HepG2 (cell line): Measurements from ENCODE around the gene ALG14. TPM values are rescaled to one million over a fixed set of nuclear protein-coding genes. Genes with fewer than 3 reads are reported as not detected.

ENCODE experiments used
- ATF1 ChIP-seq: IDR thresholded peaks from 2 replicates; pipeline ENCODE4 v1.6.1; 2016; ENCODE audit warnings: mild to moderate bottlenecking, control low read depth
- CSRNP1 ChIP-seq: sonication (generic); formaldehyde crosslinking; IDR thresholded peaks from 2 replicates; pipeline ENCODE4 v1.8.1; 2023; ENCODE audit warnings: mild to moderate bottlenecking, missing genetic modification reagents
- EP300 ChIP-seq, 3 experiments: sonication (generic) in 1 of 3; formaldehyde crosslinking in 1 of 3; IDR thresholded peaks; 2 replicates each; pipeline versions ENCODE4 v1.5.1 to v1.6.1; 2011 to 2020; ENCODE audit warnings: low read depth in 2 of 3, low read length in 2 of 3, borderline replicate concordance in 1 of 3, improper control_type of control experiment in 1 of 3, mild to moderate bottlenecking in 1 of 3, missing genetic modification reagents in 1 of 3, moderate library complexity in 1 of 3
- HBP1 ChIP-seq: IDR thresholded peaks from 2 replicates; pipeline ENCODE4 v1.6.1; 2016; ENCODE audit warnings: low read depth, control low read depth
- HHEX ChIP-seq: IDR thresholded peaks from 2 replicates; pipeline ENCODE4 v1.6.1; 2016; ENCODE audit warnings: control low read depth
- IRX3 ChIP-seq: sonication (generic); formaldehyde crosslinking; IDR thresholded peaks from 2 replicates; pipeline ENCODE4 v1.8.1; 2023; ENCODE audit warnings: mild to moderate bottlenecking, low read depth, missing genetic modification reagents, borderline replicate concordance
- MXI1 ChIP-seq: IDR thresholded peaks from 3 replicates; pipeline ENCODE4 v1.6.1; 2012; ENCODE audit warnings: low read depth, low read length, inconsistent platforms, borderline replicate concordance
- PAF1 ChIP-seq: IDR thresholded peaks from 2 replicates; pipeline ENCODE4 v1.6.1; 2016; ENCODE audit warnings: missing genetic modification reagents, missing compliant biosample characterization
- PRMT3 ChIP-seq: sonication (generic); formaldehyde crosslinking; IDR thresholded peaks from 2 replicates; pipeline ENCODE4 v1.8.1; 2022; ENCODE audit warnings: low read depth, mild to moderate bottlenecking, moderate library complexity, missing genetic modification reagents, borderline replicate concordance
- SP5 ChIP-seq: IDR thresholded peaks from 2 replicates; pipeline ENCODE4 v1.6.1; 2016; ENCODE audit warnings: low read depth, borderline replicate concordance
- TSC22D2 ChIP-seq: sonication (generic); formaldehyde crosslinking; IDR thresholded peaks from 2 replicates; pipeline ENCODE4 v1.5.1; 2020; ENCODE audit warnings: missing genetic modification reagents, mild to moderate bottlenecking, borderline replicate concordance
- ZMYM3 ChIP-seq: sonication (generic); formaldehyde crosslinking; IDR thresholded peaks from 2 replicates; pipeline ENCODE4 v1.5.1; 2020; ENCODE audit warnings: mild to moderate bottlenecking, missing genetic modification reagents
- ZNF232 ChIP-seq: sonication (generic); formaldehyde crosslinking; IDR thresholded peaks from 2 replicates; pipeline ENCODE4 v1.4.0; 2020; ENCODE audit warnings: missing genetic modification reagents, borderline replicate concordance
- ZNF547 ChIP-seq: sonication (generic); formaldehyde crosslinking; IDR thresholded peaks from 2 replicates; pipeline ENCODE4 v1.5.1; 2020; ENCODE audit warnings: mild to moderate bottlenecking, missing genetic modification reagents
- ZNF563 ChIP-seq: sonication (generic); formaldehyde crosslinking; IDR thresholded peaks from 2 replicates; pipeline ENCODE4 v1.8.0; 2022; ENCODE audit warnings: mild to moderate bottlenecking, moderate library complexity, missing genetic modification reagents
- ZNF570 ChIP-seq: sonication (generic); formaldehyde crosslinking; IDR thresholded peaks from 2 replicates; pipeline ENCODE4 v1.4.0; 2020; ENCODE audit warnings: mild to moderate bottlenecking, missing genetic modification reagents, borderline replicate concordance
- ZNF605 ChIP-seq: sonication (generic); formaldehyde crosslinking; IDR thresholded peaks from 2 replicates; pipeline ENCODE4 v1.8.0; 2022; ENCODE audit warnings: mild to moderate bottlenecking, missing genetic modification reagents
- polyA plus RNA-seq, 8 experiments: library from polyadenylated mRNA; depleted of rRNA in 3 of 8; stranded (reverse) in 7 of 8; unstranded in 1 of 8; fragments of >200 nt; fragmentation: Illumina TruSeq in 4 of 8; extraction: Trizol in 4 of 8; gene quantifications; 2 replicates each; pipeline versions ENCODE4 v1.2.1 to v1.2.3, GENCODE V29; 2011 to 2016; ENCODE audit warnings: low read depth in 4 of 8, missing spikeins in 1 of 8, mixed read lengths in 1 of 8; ENCODE audit not compliant: insufficient read depth in 1 of 8
- total RNA-seq, 5 experiments: library from RNA; depleted of rRNA; stranded (reverse); fragments of >200 nt; fragmentation: Illumina TruSeq; extraction: Trizol; gene quantifications; 2 replicates each; pipeline ENCODE4 v1.2.3, GENCODE V29; 2016; ENCODE audit warnings: low read depth in 1 of 5
- TF ChIP-seq, protein P1 (sequence below): sonication (generic); formaldehyde crosslinking; IDR thresholded peaks from 2 replicates; pipeline ENCODE4 v1.4.0; 2020; ENCODE audit warnings: missing genetic modification reagents, borderline replicate concordance
- TF ChIP-seq, protein P2 (sequence below): sonication (generic); formaldehyde crosslinking; IDR thresholded peaks from 2 replicates; pipeline ENCODE4 v1.4.0; 2020; ENCODE audit warnings: missing genetic modification reagents
- TF ChIP-seq, protein P3 (sequence below): sonication (generic); formaldehyde crosslinking; IDR thresholded peaks from 2 replicates; pipeline ENCODE4 v1.8.1; 2022; ENCODE audit warnings: mild to moderate bottlenecking, missing genetic modification reagents

Gene ALG14
- total and polyA plus RNA-seq, 2 of the 13 experiments (the other 11 are each of a cell fraction or from before 2014, with no cell fraction given) = 4.5 to 12.7 TPM

DNA sequence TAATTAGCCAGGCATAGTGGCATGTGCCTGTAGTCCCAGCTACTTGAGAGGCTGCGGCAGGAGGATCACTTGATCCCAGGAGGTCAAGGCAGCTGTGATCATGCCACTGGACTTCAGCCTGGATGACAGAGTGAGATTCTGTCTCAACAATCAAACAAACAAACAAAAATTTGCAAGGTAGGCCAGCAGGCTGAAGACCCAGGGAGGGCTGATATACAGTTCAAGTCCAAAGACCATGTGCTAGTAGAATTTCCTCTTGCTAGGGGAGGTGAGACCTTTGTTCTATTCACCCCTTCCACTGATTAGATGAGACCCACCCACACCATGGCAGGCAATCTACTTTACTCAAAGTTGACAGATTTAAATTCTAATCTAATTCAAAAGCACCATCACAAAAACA lies 114.7 kb downstream of the ALG14 start (continued):
- no peak for TF ChIP-seq HBP1 (CRISPR knock-in tag)
- TF ChIP-seq PRMT3 (CRISPR knock-in tag) = no peak
- TF ChIP-seq, protein P1, sequence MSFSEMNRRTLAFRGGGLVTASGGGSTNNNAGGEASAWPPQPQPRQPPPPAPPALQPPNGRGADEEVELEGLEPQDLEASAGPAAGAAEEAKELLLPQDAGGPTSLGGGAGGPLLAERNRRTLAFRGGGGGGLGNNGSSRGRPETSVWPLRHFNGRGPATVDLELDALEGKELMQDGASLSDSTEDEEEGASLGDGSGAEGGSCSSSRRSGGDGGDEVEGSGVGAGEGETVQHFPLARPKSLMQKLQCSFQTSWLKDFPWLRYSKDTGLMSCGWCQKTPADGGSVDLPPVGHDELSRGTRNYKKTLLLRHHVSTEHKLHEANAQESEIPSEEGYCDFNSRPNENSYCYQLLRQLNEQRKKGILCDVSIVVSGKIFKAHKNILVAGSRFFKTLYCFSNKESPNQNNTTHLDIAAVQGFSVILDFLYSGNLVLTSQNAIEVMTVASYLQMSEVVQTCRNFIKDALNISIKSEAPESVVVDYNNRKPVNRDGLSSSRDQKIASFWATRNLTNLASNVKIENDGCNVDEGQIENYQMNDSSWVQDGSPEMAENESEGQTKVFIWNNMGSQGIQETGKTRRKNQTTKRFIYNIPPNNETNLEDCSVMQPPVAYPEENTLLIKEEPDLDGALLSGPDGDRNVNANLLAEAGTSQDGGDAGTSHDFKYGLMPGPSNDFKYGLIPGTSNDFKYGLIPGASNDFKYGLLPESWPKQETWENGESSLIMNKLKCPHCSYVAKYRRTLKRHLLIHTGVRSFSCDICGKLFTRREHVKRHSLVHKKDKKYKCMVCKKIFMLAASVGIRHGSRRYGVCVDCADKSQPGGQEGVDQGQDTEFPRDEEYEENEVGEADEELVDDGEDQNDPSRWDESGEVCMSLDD (CRISPR knock-in tag) = no peak
- no peak for TF ChIP-seq ZNF605 (CRISPR knock-in tag)
- TF ChIP-seq, protein P2, sequence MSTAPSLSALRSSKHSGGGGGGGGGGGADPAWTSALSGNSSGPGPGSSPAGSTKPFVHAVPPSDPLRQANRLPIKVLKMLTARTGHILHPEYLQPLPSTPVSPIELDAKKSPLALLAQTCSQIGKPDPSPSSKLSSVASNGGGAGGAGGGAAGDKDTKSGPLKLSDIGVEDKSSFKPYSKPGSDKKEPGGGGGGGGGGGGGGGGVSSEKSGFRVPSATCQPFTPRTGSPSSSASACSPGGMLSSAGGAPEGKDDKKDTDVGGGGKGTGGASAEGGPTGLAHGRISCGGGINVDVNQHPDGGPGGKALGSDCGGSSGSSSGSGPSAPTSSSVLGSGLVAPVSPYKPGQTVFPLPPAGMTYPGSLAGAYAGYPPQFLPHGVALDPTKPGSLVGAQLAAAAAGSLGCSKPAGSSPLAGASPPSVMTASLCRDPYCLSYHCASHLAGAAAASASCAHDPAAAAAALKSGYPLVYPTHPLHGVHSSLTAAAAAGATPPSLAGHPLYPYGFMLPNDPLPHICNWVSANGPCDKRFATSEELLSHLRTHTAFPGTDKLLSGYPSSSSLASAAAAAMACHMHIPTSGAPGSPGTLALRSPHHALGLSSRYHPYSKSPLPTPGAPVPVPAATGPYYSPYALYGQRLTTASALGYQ (CRISPR knock-in tag) = no peak
- peak; percentile 82 for TF ChIP-seq ZMYM3 (CRISPR knock-in tag)
- no peak for TF ChIP-seq EP300 (IDR thresholded peaks at IDR 0.05; ENCODE audit: low read depth in 2 of 2, low read length in 2 of 2)
- TF ChIP-seq EP300 (CRISPR knock-in tag; IDR thresholded peaks at IDR 0.05; ENCODE audit: borderline replicate concordance) = no peak
- no peak for TF ChIP-seq ZNF547 (CRISPR knock-in tag)
- TF ChIP-seq IRX3 (CRISPR knock-in tag) = no peak
- TF ChIP-seq MXI1 = 0 out of 3 replicates have a peak, but pooled peaks have one; percentile 28
- TF ChIP-seq HHEX (CRISPR knock-in tag) = no peak
- TF ChIP-seq ATF1 (CRISPR knock-in tag) = no peak
- no peak for TF ChIP-seq ZNF563
- TF ChIP-seq ZNF570 (CRISPR knock-in tag) = no peak
- no peak for TF ChIP-seq TSC22D2 (CRISPR knock-in tag)
- TF ChIP-seq SP5 = no peak
- no peak for TF ChIP-seq ZNF232
- no peak for TF ChIP-seq CSRNP1
- TF ChIP-seq, protein P3, sequence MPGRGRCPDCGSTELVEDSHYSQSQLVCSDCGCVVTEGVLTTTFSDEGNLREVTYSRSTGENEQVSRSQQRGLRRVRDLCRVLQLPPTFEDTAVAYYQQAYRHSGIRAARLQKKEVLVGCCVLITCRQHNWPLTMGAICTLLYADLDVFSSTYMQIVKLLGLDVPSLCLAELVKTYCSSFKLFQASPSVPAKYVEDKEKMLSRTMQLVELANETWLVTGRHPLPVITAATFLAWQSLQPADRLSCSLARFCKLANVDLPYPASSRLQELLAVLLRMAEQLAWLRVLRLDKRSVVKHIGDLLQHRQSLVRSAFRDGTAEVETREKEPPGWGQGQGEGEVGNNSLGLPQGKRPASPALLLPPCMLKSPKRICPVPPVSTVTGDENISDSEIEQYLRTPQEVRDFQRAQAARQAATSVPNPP = no peak
- no peak for TF ChIP-seq PAF1 (CRISPR knock-in tag)
